Parathyroid adenoma (tissue), 2 donors: ENCODE data around the gene PHLDB2.
A peak's percentile ranks its signal among the peaks of the same experiment; 100 is the strongest.

Experiments
- H2AFZ ChIP-seq: fragments of 300-600 bp; sonication (generic); one replicate; pipeline ENCODE4 v1.7.0; 2017; ENCODE audit warnings: antibody characterized with exemption, mild to moderate bottlenecking
- H3K27ac ChIP-seq: fragments of 300-600 bp; sonication (generic); one replicate; pipeline ENCODE4 v1.7.0; 2017
- H3K27me3 ChIP-seq: fragments of 300-600 bp; sonication (generic); one replicate; pipeline ENCODE4 v1.7.0; 2017; ENCODE audit warnings: low read length; ENCODE audit not compliant: control insufficient read depth, insufficient read depth
- H3K36me3 ChIP-seq: fragments of 300-600 bp; sonication (generic); one replicate; pipeline ENCODE4 v1.7.0; 2017; ENCODE audit warnings: low read length; ENCODE audit not compliant: control insufficient read depth, insufficient read depth
- H3K4me1 ChIP-seq: fragments of 300-600 bp; sonication (generic); one replicate; pipeline ENCODE4 v1.7.0; 2017; ENCODE audit warnings: control low read depth
- H3K4me2 ChIP-seq: fragments of 300-600 bp; sonication (generic); one replicate; pipeline ENCODE4 v1.7.0; 2017; ENCODE audit warnings: low read length
- H3K4me3 ChIP-seq: fragments of 300-600 bp; sonication (generic); one replicate; pipeline ENCODE4 v1.7.0; 2017; ENCODE audit warnings: low read depth, low read length
- H3K79me2 ChIP-seq: fragments of 300-600 bp; sonication (generic); one replicate; pipeline ENCODE4 v1.7.0; 2017; ENCODE audit warnings: control low read depth
- H3K9ac ChIP-seq: fragments of 300-600 bp; sonication (generic); one replicate; pipeline ENCODE4 v1.7.0; 2017; ENCODE audit warnings: mild to moderate bottlenecking
- H3K9me3 ChIP-seq: fragments of 300-600 bp; sonication (generic); one replicate; pipeline ENCODE4 v1.7.0; 2017; ENCODE audit warnings: low read length; ENCODE audit not compliant: control insufficient read depth
- CTCF ChIP-seq: fragments of 300-600 bp; sonication (generic); IDR thresholded peaks from one replicate; pipeline ENCODE4 v1.7.0; 2017; ENCODE audit warnings: antibody characterized with exemption, mild to moderate bottlenecking
- donor health status: primary hyperparathyroidism.

The PHLDB2 gene

GRCh38 chr3:111829023-111829422 is 30.0 kb upstream of the PHLDB2 start:
- H3K36me3 ChIP-seq = no peaks in the 10 kb centered on the region
- H3K27me3 ChIP-seq = no peaks in the 10 kb centered on the region
- no peak overlapping the region for H3K4me3 ChIP-seq
- H3K79me2 ChIP-seq = no peaks in the 10 kb centered on the region
- no peak for TF ChIP-seq CTCF
- no peak overlapping the region for H3K27ac ChIP-seq
- no peaks in the 10 kb centered on the region for H3K9me3 ChIP-seq
- H3K9ac ChIP-seq = no peak overlapping the region
- no peak overlapping the region for H3K4me2 ChIP-seq
- no peak overlapping the region for H2AFZ ChIP-seq
- H3K4me1 ChIP-seq = no peaks in the 10 kb centered on the region

GRCh38 chr3:111831840-111832239 is 27.2 kb upstream of the PHLDB2 start:
- no peak for TF ChIP-seq CTCF
- Histone ChIP-seq H3K4me1 (no peaks in the 10 kb centered on the region), H3K79me2 (no peaks in the 10 kb centered on the region)

GRCh38 chr3:111837112-111837511 is 22.0 kb upstream of the PHLDB2 start:
- H3K79me2 ChIP-seq = no peaks in the 10 kb centered on the region
- H3K4me1 ChIP-seq = no peaks in the 10 kb centered on the region
- H3K9ac ChIP-seq = no peak overlapping the region
- H3K36me3 ChIP-seq = no peaks in the 10 kb centered on the region
- H2AFZ ChIP-seq = no peak overlapping the region
- no peaks in the 10 kb centered on the region for H3K9me3 ChIP-seq
- no peak for TF ChIP-seq CTCF
- H3K4me3 ChIP-seq = no peak overlapping the region
- H3K27me3 ChIP-seq = no peaks in the 10 kb centered on the region
- no peak overlapping the region for H3K27ac ChIP-seq
- H3K4me2 ChIP-seq = no peak overlapping the region

More at GRCh38 chr3:111831840-111832239, 27.2 kb upstream of the PHLDB2 start:
- no peak overlapping the region for H3K9ac ChIP-seq
- no peaks in the 10 kb centered on the region for H3K36me3 ChIP-seq
- H3K27ac ChIP-seq = no peak overlapping the region
- no peak overlapping the region for H3K4me2 ChIP-seq
- H3K4me3 ChIP-seq = no peak overlapping the region
- no peaks in the 10 kb centered on the region for H3K27me3 ChIP-seq
- peak overlapping the region; percentile 17 for H2AFZ ChIP-seq
- no peaks in the 10 kb centered on the region for H3K9me3 ChIP-seq

GRCh38 chr3:111838133-111838532 is 20.9 kb upstream of the PHLDB2 start:
- no peaks in the 10 kb centered on the region for H3K36me3 ChIP-seq
- no peak overlapping the region for H3K4me3 ChIP-seq
- no peaks in the 10 kb centered on the region for H3K9me3 ChIP-seq
- H3K4me2 ChIP-seq = no peak overlapping the region
- H3K27ac ChIP-seq = no peak overlapping the region
- no peak overlapping the region for H2AFZ ChIP-seq
- no peaks in the 10 kb centered on the region for H3K4me1 ChIP-seq
- no peaks in the 10 kb centered on the region for H3K79me2 ChIP-seq
- TF ChIP-seq CTCF = no peak
- no peak overlapping the region for H3K9ac ChIP-seq
- H3K27me3 ChIP-seq = no peaks in the 10 kb centered on the region

GRCh38 chr3:111846039-111846438 is 13.0 kb upstream of the PHLDB2 start:
- Histone ChIP-seq H3K4me3 (no peak overlapping the region), H3K9ac (no peak overlapping the region), H3K27me3 (no peaks in the 10 kb centered on the region), H3K9me3 (no peaks in the 10 kb centered on the region), H3K27ac (no peak overlapping the region), H3K36me3 (no peaks in the 10 kb centered on the region), H3K4me1 (no peaks in the 10 kb centered on the region), H2AFZ (no peak overlapping the region), H3K79me2 (no peaks in the 10 kb centered on the region), H3K4me2 (no peak overlapping the region)
- no peak for TF ChIP-seq CTCF
